AG04449 (cell line): ENCODE results near the gene ELK4.

Experiments used
- CTCF ChIA-PET: fragments of 350-600 bp; formaldehyde crosslinking; extraction: SDS; loops from one replicate; lab custom pipeline; 2021; ENCODE audit warnings: antibody characterized with exemption; lab: Yijun Ruan, JAX
- POLR2A ChIA-PET: fragments of 400-600, 350-600 bp; formaldehyde crosslinking; extraction: SDS; loops from one replicate; lab custom pipeline; 2020; ENCODE audit warnings: antibody characterized with exemption, inconsistent platforms; lab: Yijun Ruan, JAX
- DNase-seq: peaks from one replicate; pipeline ENCODE4 v3.0.0-alpha.2; 2010; ENCODE audit warnings: low read depth, low spot score
- H3K4me3 ChIP-seq: 2 replicates; pipeline ENCODE4 v1.5.1; 2011; ENCODE audit warnings: low read depth, mild to moderate bottlenecking, control low read depth, low read length
- CTCF ChIP-seq: IDR thresholded peaks from one replicate; pipeline ENCODE4 v1.5.1; 2011; ENCODE audit warnings: mild to moderate bottlenecking, moderate library complexity, low read length, control low read depth, inconsistent platforms; ENCODE audit not compliant: insufficient read depth; ENCODE audit errors: missing control alignments

ELK4 gene

DNA sequence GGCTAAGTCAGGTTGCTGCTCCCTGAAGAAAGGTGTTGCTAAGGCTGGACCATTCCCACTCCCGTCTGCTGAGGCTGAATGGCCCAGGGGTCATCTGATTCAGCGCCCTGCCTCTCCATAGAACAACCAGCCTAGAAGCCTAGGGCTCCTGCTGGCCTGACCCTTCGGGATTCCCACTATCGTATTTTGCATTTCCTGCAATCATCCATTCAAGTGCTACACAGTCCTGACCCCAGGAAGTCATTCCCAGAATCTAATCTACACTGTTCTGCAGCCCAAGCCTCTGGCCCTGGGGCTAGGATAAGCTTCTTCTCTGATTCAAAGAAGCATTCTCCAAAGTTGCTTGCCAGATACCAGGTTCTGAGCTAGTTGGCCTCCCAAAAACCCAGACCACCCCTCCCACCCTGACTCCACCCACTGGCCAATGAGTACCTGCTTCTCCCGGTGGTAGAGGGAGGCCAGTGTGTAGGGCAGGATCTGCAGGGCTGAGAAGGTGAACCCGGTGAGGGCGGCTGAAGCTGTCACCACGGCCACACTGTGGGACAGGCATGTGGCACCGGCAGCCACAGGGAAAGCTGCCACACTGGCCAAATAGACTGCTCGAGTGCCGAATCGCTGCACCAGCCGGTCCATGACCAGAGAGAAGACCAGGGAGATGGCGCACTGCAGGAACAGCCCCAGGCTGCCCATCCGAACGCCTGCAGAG is 29.8 kb upstream of the ELK4 start:
- no peak for TF ChIP-seq CTCF
- POLR2A ChIA-PET, result no interaction called here
- CTCF ChIA-PET, result interaction anchor here (1.1 to 16.1 kb wide), 9 partner anchors 8 to 317 kb away, joined by 3 to 741 read pairs (median 110); partner anchors contain the start of genes ELK4 and SLC45A3
- H3K4me3 ChIP-seq, result no peak overlapping the region
- no peak for DNase-seq

DNA sequence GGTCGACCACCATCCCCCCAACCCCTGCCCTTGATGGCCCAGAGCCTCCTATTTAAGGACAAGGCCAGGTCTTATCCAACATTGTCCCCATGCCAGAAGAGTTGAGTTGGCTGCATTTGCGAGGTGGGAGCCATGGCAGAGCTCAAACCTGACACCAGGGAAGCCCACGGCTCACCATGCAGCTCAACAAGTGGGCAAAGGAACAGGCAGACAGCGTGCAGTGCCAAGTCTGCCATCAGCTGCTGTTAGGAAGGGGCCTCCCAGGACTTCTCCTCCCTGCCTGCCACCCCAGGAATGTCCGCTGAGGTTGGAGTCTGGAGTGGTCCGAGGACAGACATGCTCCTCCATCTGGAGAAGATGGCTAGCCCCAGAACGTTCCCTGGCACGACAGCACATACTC is 28.6 kb upstream of the ELK4 start:
- no peak for TF ChIP-seq CTCF
- no peak for DNase-seq
- ChIA-PET POLR2A (no interaction called here), CTCF (interaction anchor here (0.9 to 16.1 kb wide), 26 partner anchors 9 to 449 kb away, joined by 3 to 741 read pairs (median 16); partner anchors contain the start of gene SLC45A3)
- no peak overlapping the region for H3K4me3 ChIP-seq

GRCh38 chr1:205658943-205659581 is 27.3 kb upstream of the ELK4 start:
- ChIA-PET CTCF (interaction anchor here (0.6 to 16.1 kb wide), 80 partner anchors 11 to 456 kb away, joined by 3 to 741 read pairs (median 6); partner anchors contain the start of genes ELK4, RAB29, SLC41A1 and SLC45A3), POLR2A (interaction anchor here (0.6 to 1.4 kb wide), 2 partner anchors 50 to 71 kb away, joined by 3 to 4 read pairs; no protein-coding TSS in a partner anchor)
- DNase-seq, result no peak

GRCh38 chr1:205656236-205656635 is 24.4 kb upstream of the ELK4 start:
- CTCF ChIA-PET, result interaction anchor here (0.7 to 16.1 kb wide), 21 partner anchors 13 to 461 kb away, joined by 3 to 741 read pairs (median 14); partner anchors contain the start of genes AVPR1B, ELK4 and SLC45A3
- POLR2A ChIA-PET, result interaction anchor here (0.8 kb wide), 1 partner anchor 56 kb away, joined by 3 read pairs; no protein-coding TSS in a partner anchor
- H3K4me3 ChIP-seq, result no peak overlapping the region
- no peak for TF ChIP-seq CTCF
- no peak for DNase-seq

More at GRCh38 chr1:205658943-205659581, 27.3 kb upstream of the ELK4 start:
- peak; percentile 93 for TF ChIP-seq CTCF
- no peak overlapping the region for H3K4me3 ChIP-seq

DNA sequence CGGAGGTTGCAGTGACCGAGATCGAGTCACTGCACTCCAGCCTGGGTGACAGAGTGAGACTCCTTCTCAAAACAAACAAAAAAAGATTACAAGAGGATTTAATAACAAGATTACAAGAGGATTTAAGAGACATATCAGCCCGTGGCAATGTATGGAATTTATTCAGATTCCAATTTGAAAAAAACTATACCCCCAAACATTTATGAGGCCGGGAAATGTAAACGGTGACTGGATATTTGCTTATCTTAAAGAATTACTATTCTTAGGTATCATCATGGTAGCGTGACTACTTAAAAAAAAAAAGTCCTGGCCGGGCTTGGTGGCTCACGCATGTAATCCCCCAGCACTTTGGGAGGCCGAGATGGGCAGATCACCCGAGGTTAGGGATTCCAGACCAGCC is 21.2 kb upstream of the ELK4 start:
- TF ChIP-seq CTCF, result no peak
- no peak for DNase-seq
- no peak overlapping the region for H3K4me3 ChIP-seq
- POLR2A ChIA-PET, result no interaction called here
- CTCF ChIA-PET, result interaction anchor here (0.7 to 13.6 kb wide), 4 partner anchors 15 to 140 kb away, joined by 3 to 741 read pairs (median 168); no protein-coding TSS in a partner anchor

- no peak overlapping the region for H3K4me3 ChIP-seq
- TF ChIP-seq CTCF, result no peak
- ChIA-PET CTCF (interaction anchor here (0.7 to 4.7 kb wide), 4 partner anchors 9 to 165 kb away, joined by 3 to 58 read pairs (median 12); no protein-coding TSS in a partner anchor), POLR2A (no interaction called here)
- DNase-seq, result no peak
Measured at GRCh38 chr1:205650241-205650640, 18.4 kb upstream of the ELK4 start.
